GM23248 (cell line): Measurements from ENCODE around the gene CCDC27.

Source experiments
- EZH2 ChIP-seq: fragments of 200-600 bp; sonication (generic); IDR thresholded peaks from 2 replicates; pipeline ENCODE4 v1.6.1; 2018; ENCODE audit warnings: antibody characterized with exemption, mild to moderate bottlenecking; ENCODE audit not compliant: insufficient read depth, poor library complexity, severe bottlenecking
- EZH2phosphoT487 ChIP-seq: fragments of 200-600 bp; sonication (generic); IDR thresholded peaks from 2 replicates; pipeline ENCODE4 v1.6.1; 2018; ENCODE audit warnings: antibody characterized with exemption, moderate library complexity, mild to moderate bottlenecking, low read depth; ENCODE audit not compliant: insufficient read depth

GRCh38 chr1:3814771-3815561 lies 62.7 kb downstream of the CCDC27 start:
- TF ChIP-seq EZH2phosphoT487, result no peak
- no peak for TF ChIP-seq EZH2
